ENCODE measurements around the gene FOXL3. TPM values are rescaled to one million over a fixed set of nuclear protein-coding genes. Genes with fewer than 3 reads are reported as not detected.

FOXL3 gene
- polyA plus RNA-seq, 2 of the 4 experiments (the other 2 are of a cell fraction) = not detected

GRCh38 chr7:336810-337566 is 47.0 kb downstream of the FOXL3 start:
- H3K27ac ChIP-seq = no peak overlapping the region
- 69% methylated on average over 11 of the region's 34 CpGs for WGBS (ENCODE audit: missing lambda C conversion rate)
- no peaks in the 10 kb centered on the region for H3K9me3 ChIP-seq
- FAIRE-seq (no peak), ATAC-seq (no peak), DNase-seq (ENCODE audit: low read depth in 1 of 2, low spot score in 1 of 2) (no peak)
- no peak for TF ChIP-seq RARB (CRISPR knock-in tag; IDR thresholded peaks at IDR 0.05)
- no peak for TF ChIP-seq GATA3 (IDR thresholded peaks at IDR 0.05; ENCODE audit: borderline replicate concordance)
- TF ChIP-seq EHF (CRISPR knock-in tag; IDR thresholded peaks at IDR 0.05) = no peak
- no peak for TF ChIP-seq HMGXB4 (CRISPR knock-in tag; IDR thresholded peaks at IDR 0.05; ENCODE audit: borderline replicate concordance)
- no peak for TF ChIP-seq NR3C1 (IDR thresholded peaks at IDR 0.05)
- TF ChIP-seq CHD4 (IDR thresholded peaks at IDR 0.05; ENCODE audit: borderline replicate concordance) = no peak
- no peak for TF ChIP-seq NPAS2 (CRISPR knock-in tag; IDR thresholded peaks at IDR 0.05; ENCODE audit: borderline replicate concordance)
- TF ChIP-seq RNF2 (IDR thresholded peaks at IDR 0.05; ENCODE audit: borderline replicate concordance, low read depth) = no peak
- TF ChIP-seq NFE2L2 (conservative IDR thresholded peaks at IDR 0.05; ENCODE audit: low read length) = no peak
- no peak for TF ChIP-seq KDM5A (IDR thresholded peaks at IDR 0.05)
- TF ChIP-seq ZSCAN20 (CRISPR knock-in tag; IDR thresholded peaks at IDR 0.05) = no peak
- TF ChIP-seq MYC (IDR thresholded peaks at IDR 0.05; ENCODE audit: borderline replicate concordance, low read length) = no peak
- TF ChIP-seq POLR2A (IDR thresholded peaks at IDR 0.05; ENCODE audit: low read length) = no peak
- no peak for TF ChIP-seq HOXB13 (CRISPR knock-in tag; IDR thresholded peaks at IDR 0.05; ENCODE audit: low read depth)
- POLR2A ChIA-PET = no interaction called here
- peaks cover 12% of the 10 kb centered on the region for H3K4me1 ChIP-seq
- CTCF ChIA-PET = interaction anchor here (0.8 to 1.4 kb wide), 2 partner anchors 15 to 300 kb away, joined by 3 read pairs; no protein-coding TSS in a partner anchor
- no peak overlapping the region for H3K4me3 ChIP-seq
- no peak overlapping the region for H3K4me2 ChIP-seq

- Histone ChIP-seq H3K27ac (no peak overlapping the region), H3K4me2 (no peak overlapping the region), H3K4me3 (no peak overlapping the region), H3K4me1 (peaks cover 8% of the 10 kb centered on the region; the same call in 2 of the 3 replicates), H3K9me3 (no peaks in the 10 kb centered on the region)
- FAIRE-seq = no peak
- ChIA-PET CTCF (interaction anchor here (0.8 to 1.4 kb wide), 2 partner anchors 16 to 299 kb away, joined by 3 read pairs; no protein-coding TSS in a partner anchor), POLR2A (no interaction called here)
- no peak for ATAC-seq
- 66% methylated on average over 16 of the region's 17 CpGs for whole genome bisulfite sequencing (ENCODE audit: missing lambda C conversion rate)
- DNase-seq (ENCODE audit: low read depth in 1 of 2, low spot score in 1 of 2) = no peak
- TF ChIP-seq KDM1A (IDR thresholded peaks at IDR 0.05; ENCODE audit: low read depth) (no peak), KDM5A (IDR thresholded peaks at IDR 0.05) (no peak), POLR2A (IDR thresholded peaks at IDR 0.05; ENCODE audit: low read length) (no peak), CHD2 (IDR thresholded peaks at IDR 0.05; ENCODE audit: low read length, partially characterized antibody) (no peak)
Measured at GRCh38 chr7:337567-337951, 47.6 kb downstream of the FOXL3 start.

- Histone ChIP-seq H3K4me1 (peaks cover 3% of the 10 kb centered on the region; the same call in 2 of the 3 replicates), H3K4me3 (no peak overlapping the region), H3K4me2 (no peak overlapping the region), H3K9me3 (no peaks in the 10 kb centered on the region), H3K27ac (no peak overlapping the region)
- TF ChIP-seq FOSB (CRISPR knock-in tag; IDR thresholded peaks at IDR 0.05) (no peak), RARB (CRISPR knock-in tag; IDR thresholded peaks at IDR 0.05) (no peak), NFE2L2 (conservative IDR thresholded peaks at IDR 0.05; ENCODE audit: low read length) (no peak), BCL3 (IDR thresholded peaks at IDR 0.05) (no peak), EHF (CRISPR knock-in tag; IDR thresholded peaks at IDR 0.05) (no peak), CBX2 (IDR thresholded peaks at IDR 0.05; ENCODE audit: borderline replicate concordance, low read depth) (no peak), KDM5A (IDR thresholded peaks at IDR 0.05) (no peak)
- no peak for ATAC-seq
- FAIRE-seq = no peak
- POLR2A ChIA-PET = no interaction called here
- 67% methylated on average over 21 of the region's 31 CpGs for WGBS (ENCODE audit: missing lambda C conversion rate)
- DNase-seq (ENCODE audit: low read depth in 1 of 2, low spot score in 1 of 2) = no peak
- CTCF ChIA-PET = interaction anchor here (0.9 to 1.4 kb wide), 4 partner anchors 11 to 298 kb away, joined by 3 to 4 read pairs (median 3); no protein-coding TSS in a partner anchor
Measured at GRCh38 chr7:338295-339061, 48.5 kb downstream of the FOXL3 start.

Data from A549 (cell line).